ENCODE measurements around the gene VWA5A. TPM values are rescaled to one million over a fixed set of nuclear protein-coding genes. Genes with fewer than 3 reads are reported as not detected.

The VWA5A gene
- total RNA-seq, 1 donor from 2014 or later, result 2.6 TPM

DNA sequence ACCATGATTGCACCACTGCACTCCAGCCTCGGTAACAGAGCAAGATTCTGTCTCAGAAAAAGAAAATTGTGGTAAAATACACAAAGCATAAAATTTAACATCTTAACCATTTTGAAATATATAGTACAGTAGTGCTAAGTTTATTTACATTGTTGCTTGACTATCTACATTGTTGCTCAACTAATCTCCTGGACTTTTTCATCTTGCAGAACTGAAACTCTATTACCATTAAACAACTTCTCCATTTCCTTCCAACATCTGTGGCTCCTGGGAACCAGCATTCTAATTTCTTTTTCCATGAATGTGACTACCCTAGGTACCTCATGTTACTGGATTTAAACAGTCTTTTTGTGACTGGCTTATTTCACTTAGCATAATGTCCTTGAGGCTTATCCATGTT lies 13.5 kb upstream of the VWA5A start:
- Mint-ChIP-seq H3K4me1 (ENCODE audit: low read depth, unreplicated experiment) (no peaks in the 10 kb centered on the region), H3K9me3 (ENCODE audit: unreplicated experiment) (no peaks in the 10 kb centered on the region), H3K27me3 (ENCODE audit: unreplicated experiment) (no peaks in the 10 kb centered on the region), H3K36me3 (ENCODE audit: unreplicated experiment) (no peaks in the 10 kb centered on the region), H3K4me3 (ENCODE audit: unreplicated experiment) (no peak overlapping the region), H3K27ac (ENCODE audit: unreplicated experiment) (no peak overlapping the region)
- DNase-seq, result no peak
- TF ChIP-seq, protein P1, sequence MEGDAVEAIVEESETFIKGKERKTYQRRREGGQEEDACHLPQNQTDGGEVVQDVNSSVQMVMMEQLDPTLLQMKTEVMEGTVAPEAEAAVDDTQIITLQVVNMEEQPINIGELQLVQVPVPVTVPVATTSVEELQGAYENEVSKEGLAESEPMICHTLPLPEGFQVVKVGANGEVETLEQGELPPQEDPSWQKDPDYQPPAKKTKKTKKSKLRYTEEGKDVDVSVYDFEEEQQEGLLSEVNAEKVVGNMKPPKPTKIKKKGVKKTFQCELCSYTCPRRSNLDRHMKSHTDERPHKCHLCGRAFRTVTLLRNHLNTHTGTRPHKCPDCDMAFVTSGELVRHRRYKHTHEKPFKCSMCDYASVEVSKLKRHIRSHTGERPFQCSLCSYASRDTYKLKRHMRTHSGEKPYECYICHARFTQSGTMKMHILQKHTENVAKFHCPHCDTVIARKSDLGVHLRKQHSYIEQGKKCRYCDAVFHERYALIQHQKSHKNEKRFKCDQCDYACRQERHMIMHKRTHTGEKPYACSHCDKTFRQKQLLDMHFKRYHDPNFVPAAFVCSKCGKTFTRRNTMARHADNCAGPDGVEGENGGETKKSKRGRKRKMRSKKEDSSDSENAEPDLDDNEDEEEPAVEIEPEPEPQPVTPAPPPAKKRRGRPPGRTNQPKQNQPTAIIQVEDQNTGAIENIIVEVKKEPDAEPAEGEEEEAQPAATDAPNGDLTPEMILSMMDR (IDR thresholded peaks at IDR 0.05; ENCODE audit: partially characterized antibody, unreplicated experiment), result no peak

DNA sequence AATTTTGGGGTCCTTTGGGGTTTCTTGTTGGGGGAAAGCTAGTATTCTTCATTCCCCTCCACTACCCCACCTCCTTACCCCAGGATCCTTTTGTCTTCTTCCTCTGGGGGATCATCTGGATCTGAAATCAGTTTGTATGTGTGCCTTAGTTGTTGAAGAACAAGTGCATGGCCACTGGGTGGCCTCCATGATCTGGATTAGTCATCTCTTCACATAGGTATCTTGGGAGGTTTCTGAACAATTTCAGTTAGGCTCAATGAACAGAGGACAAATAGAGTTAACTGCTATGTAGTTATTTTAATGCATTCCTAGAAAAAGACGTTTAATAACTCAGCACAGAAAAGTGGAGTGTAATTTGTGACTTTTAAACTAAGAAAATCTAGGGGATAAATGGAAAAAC lies 7.1 kb upstream of the VWA5A start:
- Mint-ChIP-seq H3K4me3 (ENCODE audit: unreplicated experiment) (no peak overlapping the region), H3K27me3 (ENCODE audit: unreplicated experiment) (no peaks in the 10 kb centered on the region), H3K36me3 (ENCODE audit: unreplicated experiment) (no peaks in the 10 kb centered on the region), H3K9me3 (ENCODE audit: unreplicated experiment) (no peaks in the 10 kb centered on the region), H3K27ac (ENCODE audit: unreplicated experiment) (no peak overlapping the region), H3K4me1 (ENCODE audit: low read depth, unreplicated experiment) (no peaks in the 10 kb centered on the region)
- no peak for DNase-seq
- TF ChIP-seq, protein P1 (IDR thresholded peaks at IDR 0.05; ENCODE audit: partially characterized antibody, unreplicated experiment), result no peak

DNA sequence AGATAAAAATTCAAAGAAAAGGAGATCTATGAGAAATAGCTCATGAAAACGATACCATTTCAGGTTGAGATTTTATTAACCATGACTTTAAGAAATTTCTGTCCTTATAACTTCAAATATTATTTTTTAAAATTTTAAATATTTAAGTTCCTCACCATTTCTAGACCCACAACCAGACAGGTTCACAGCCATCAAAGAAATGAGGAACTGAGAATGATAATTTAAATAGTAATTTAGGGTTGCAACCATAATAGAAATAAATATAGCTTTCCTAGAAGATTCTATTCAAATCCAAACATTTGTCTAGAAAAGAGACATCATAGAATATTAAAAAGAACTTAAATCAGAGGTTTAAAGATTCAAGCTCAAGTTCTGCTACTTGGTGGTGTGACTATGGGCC lies 5.9 kb upstream of the VWA5A start:
- TF ChIP-seq, protein P1 (IDR thresholded peaks at IDR 0.05; ENCODE audit: partially characterized antibody, unreplicated experiment), result no peak
- Mint-ChIP-seq H3K4me3 (ENCODE audit: unreplicated experiment) (no peak overlapping the region), H3K27ac (ENCODE audit: unreplicated experiment) (no peak overlapping the region), H3K4me1 (ENCODE audit: low read depth, unreplicated experiment) (no peaks in the 10 kb centered on the region), H3K36me3 (ENCODE audit: unreplicated experiment) (no peaks in the 10 kb centered on the region), H3K9me3 (ENCODE audit: unreplicated experiment) (no peaks in the 10 kb centered on the region), H3K27me3 (ENCODE audit: unreplicated experiment) (no peaks in the 10 kb centered on the region)
- no peak for DNase-seq

DNA sequence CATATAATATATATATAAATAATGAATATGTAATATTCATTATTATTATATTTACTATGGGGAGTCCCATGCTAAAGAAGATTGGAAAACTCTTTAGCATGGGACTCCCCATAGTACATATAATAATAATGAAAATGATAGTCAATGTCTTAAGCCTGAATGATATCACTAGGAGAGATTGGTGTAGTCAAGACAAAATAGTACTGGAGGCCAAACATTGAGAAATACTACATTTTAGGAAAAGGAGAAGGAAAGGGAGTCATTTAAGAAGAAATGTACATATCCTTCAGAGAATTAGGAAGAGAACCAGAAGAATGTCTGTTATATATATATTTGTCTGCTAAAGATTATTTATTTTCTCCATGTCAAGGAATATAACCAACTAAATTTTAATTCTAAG lies 5.0 kb upstream of the VWA5A start:
- no peak overlapping the region for H3K27ac Mint-ChIP-seq (ENCODE audit: unreplicated experiment)
- DNase-seq, result no peak
- H3K36me3 Mint-ChIP-seq (ENCODE audit: unreplicated experiment), result no peaks in the 10 kb centered on the region
- no peak overlapping the region for H3K4me3 Mint-ChIP-seq (ENCODE audit: unreplicated experiment)
- TF ChIP-seq, protein P1 (IDR thresholded peaks at IDR 0.05; ENCODE audit: partially characterized antibody, unreplicated experiment), result no peak
- H3K9me3 Mint-ChIP-seq (ENCODE audit: unreplicated experiment), result no peaks in the 10 kb centered on the region
- no peaks in the 10 kb centered on the region for H3K4me1 Mint-ChIP-seq (ENCODE audit: low read depth, unreplicated experiment)
- no peaks in the 10 kb centered on the region for H3K27me3 Mint-ChIP-seq (ENCODE audit: unreplicated experiment)

DNA sequence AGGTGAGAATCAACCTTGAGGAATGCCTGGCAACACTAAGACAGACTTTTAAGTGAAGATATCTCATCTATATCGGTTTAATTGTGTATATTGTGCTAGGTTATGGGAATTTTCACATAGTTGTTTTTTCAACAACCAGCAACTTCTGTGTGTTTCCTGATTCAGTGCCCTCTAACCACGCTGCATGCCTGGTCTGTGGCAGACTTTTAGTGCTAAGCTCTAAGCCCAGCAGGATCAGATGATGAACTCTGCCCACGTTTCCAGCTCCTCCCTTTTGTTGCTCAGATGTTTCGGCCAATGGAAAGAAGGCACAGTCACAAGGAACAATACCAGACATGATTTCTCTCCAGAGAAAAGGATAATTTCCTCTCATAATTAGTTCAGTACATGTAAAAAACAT lies 1.4 kb upstream of the VWA5A start:
- no peak for DNase-seq
- no peaks in the 10 kb centered on the region for H3K9me3 Mint-ChIP-seq (ENCODE audit: unreplicated experiment)
- H3K36me3 Mint-ChIP-seq (ENCODE audit: unreplicated experiment), result no peaks in the 10 kb centered on the region
- H3K4me1 Mint-ChIP-seq (ENCODE audit: low read depth, unreplicated experiment), result no peaks in the 10 kb centered on the region
- no peaks in the 10 kb centered on the region for H3K27me3 Mint-ChIP-seq (ENCODE audit: unreplicated experiment)
- TF ChIP-seq, protein P1 (IDR thresholded peaks at IDR 0.05; ENCODE audit: partially characterized antibody, unreplicated experiment), result no peak
- H3K4me3 Mint-ChIP-seq (ENCODE audit: unreplicated experiment), result no peak overlapping the region
- no peak overlapping the region for H3K27ac Mint-ChIP-seq (ENCODE audit: unreplicated experiment)
